GM08714 (cell line): ENCODE results near the gene LST1.
"Not testable (repeated sequence)": the region's sequence is repeated elsewhere in the genome, so short reads cannot be mapped to it uniquely, and the experiment has no call there.

Experiments used
- H3K4me3 ChIP-seq: fragments of 200-500 bp; sonication (Bioruptor generic); 2 replicates; pipeline ENCODE4 v1.5.1; 2014; ENCODE audit warnings: mild to moderate bottlenecking, low read length, inconsistent platforms
- ZNF274 ChIP-seq: IDR thresholded peaks from 2 replicates; pipeline ENCODE4 v1.6.1; 2012; ENCODE audit warnings: mild to moderate bottlenecking, low read depth, low read length

LST1 gene

GRCh38 chr6:31586008-31586407 is at the start of gene LST1:
LST1 (plus strand) TSS chr6:31586277; CDS start chr6:31587300, 1,023 bp downstream.
- no peak for TF ChIP-seq ZNF274
- H3K4me3 ChIP-seq, result peak within 1 kb of the TSS; percentile 21; the same call in 1 of the 2 replicates

DNA sequence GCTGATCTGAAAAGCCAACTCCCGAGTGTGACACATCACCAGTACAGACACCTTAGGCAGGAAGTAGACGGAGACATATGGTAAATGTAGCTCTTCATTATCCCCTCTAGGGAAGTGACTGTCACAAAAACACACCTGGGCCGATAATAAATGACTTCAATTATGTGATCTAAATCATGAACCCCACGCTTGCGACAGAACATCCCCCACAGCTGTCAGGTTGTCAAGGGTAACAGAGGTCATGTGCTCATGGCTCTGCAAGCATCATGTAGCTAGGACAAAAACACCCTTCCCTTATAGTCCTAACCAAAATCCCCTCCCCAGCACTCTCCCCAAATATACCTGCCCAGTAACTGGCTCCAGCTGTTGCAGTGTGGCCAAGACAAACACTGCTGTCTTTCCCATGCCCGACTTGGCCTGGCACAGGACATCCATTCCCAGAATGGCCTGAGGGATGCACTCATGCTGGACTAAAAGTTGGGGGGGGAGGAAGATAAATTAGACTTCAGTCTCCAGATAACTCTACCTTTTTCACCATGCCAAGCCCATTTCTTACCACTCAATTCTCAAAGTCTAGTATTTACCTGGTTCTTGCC is 47.2 kb upstream of the LST1 start:
- no peak for TF ChIP-seq ZNF274
- peak overlapping the region; percentile 91 for H3K4me3 ChIP-seq

DNA sequence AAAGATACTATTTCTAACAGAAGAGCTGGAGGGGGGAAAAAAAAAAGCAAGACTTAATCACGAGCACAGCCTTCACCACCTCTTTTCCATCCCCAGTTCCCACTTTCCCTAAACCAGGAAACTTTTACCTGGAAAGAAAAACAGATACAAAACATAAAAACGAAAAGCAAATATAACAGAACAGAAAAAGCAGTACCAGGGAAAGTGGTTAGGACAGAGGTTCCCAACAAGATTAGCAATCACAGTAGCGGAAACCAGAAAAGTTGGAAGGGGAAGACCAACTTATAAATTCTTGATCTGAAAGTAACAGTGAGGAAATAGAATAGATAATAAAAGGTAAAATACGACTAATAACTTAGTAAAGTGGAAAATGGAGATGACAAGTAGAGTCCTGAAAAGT is 45.4 kb upstream of the LST1 start:
- no peak for TF ChIP-seq ZNF274
- H3K4me3 ChIP-seq, result peak overlapping the region; percentile 91

- TF ChIP-seq ZNF274, result no peak
- peak overlapping the region; percentile 91 for H3K4me3 ChIP-seq
Observed at GRCh38 chr6:31541059-31541657, 44.9 kb upstream of the LST1 start.

DNA sequence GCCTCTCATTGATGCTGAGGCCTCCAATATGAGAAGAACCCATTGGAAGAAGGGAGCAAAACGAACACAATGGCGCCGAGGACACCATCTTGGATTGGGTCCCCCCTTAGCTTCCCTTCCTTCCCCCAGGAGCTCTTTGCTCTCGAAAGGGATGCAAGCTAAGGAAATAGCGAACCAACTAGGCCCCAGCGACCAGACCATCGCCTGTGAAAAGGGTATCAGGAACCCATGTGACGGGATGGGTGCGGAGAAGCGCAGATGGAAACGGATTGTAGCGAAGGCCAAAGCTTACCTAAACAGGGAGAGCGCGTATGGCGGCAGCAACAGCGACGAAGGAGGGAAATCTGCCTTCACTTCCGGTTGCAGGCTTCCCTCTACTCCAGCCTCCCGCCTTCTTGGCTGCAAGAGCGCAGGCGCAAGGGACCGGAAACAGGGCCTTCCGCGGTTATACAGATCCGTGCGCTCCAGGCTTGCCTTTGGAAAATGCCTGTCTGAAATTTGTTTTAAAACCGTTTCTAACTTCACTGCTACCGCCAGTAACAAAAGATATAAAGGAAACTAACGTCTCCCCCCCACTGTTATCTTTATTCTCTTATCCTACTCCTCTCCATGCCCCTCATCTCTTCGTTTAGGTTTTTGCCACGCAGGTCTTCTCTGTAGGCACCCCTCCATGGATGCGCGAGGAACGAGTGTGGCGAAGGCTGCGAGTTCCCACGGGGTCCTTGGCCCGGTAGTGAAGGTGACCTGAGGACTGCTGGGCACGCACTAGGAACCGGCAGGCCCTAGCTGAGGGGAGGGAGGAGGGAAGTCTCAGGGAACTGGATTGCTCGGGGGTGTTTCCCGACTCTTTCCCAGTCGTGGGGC is 44.2 kb upstream of the LST1 start, which contains the start of gene DDX39B:
TSS of gene DDX39B (minus strand) at position 346 of the 864 bp plus-strand sequence. CDS start 1,471 bp downstream, outside the sequence.
- peak within 1 kb of the TSS; percentile 91 for H3K4me3 ChIP-seq
- no peak for TF ChIP-seq ZNF274

- no peak overlapping the region for H3K4me3 ChIP-seq
- no peak for TF ChIP-seq ZNF274
Observed at GRCh38 chr6:31543639-31544038, 42.4 kb upstream of the LST1 start.

GRCh38 chr6:31544676-31545075 is 41.4 kb upstream of the LST1 start:
- H3K4me3 ChIP-seq, result no peak overlapping the region
- no peak for TF ChIP-seq ZNF274

GRCh38 chr6:31545291-31545690 is 40.8 kb upstream of the LST1 start:
- no peak overlapping the region for H3K4me3 ChIP-seq
- no peak for TF ChIP-seq ZNF274

DNA sequence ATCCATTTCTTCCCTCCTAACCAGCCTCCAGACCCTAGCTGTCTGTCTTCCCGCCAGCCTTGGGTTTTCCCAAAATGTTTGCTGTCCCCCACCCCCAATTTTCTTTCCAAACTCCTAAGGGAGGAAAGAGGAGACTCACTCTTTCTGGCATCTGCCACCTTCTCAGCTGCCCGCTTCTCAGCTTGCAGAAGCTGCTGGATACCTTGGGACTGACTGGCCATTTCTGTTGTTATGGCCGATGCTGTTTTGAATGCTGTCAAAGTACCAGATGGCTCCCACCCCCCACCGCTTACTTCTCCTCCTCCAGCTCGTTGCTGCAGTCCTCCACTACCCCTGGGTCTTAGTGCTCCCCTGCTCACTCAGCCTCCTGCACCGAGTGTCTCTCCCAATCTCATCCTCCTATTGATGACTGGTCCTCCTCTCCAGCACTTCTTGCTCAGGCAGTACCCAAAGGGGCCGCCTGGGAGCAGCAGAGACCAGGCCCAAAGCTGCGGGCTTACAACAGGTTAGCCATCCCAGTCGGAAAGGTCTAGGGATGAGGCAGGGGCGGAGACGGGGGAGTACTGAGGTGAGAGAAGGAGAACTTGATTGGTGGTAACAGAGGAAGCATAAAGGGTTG is 39.6 kb upstream of the LST1 start, which contains the start of gene ATP6V1G2:
TSS of gene ATP6V1G2 (minus strand) at position 270 of the 619 bp plus-strand sequence. CDS start at position 221, 49 bp downstream.
- no peak for TF ChIP-seq ZNF274
- peak within 1 kb of the TSS; percentile 64 for H3K4me3 ChIP-seq

GRCh38 chr6:31546958-31547726 is 38.9 kb upstream of the LST1 start, which contains the start of gene NFKBIL1:
NFKBIL1 (plus strand) TSS chr6:31547608; CDS start chr6:31547695, 87 bp downstream.
- H3K4me3 ChIP-seq, result peak within 1 kb of the TSS; percentile 64
- no peak for TF ChIP-seq ZNF274

GRCh38 chr6:31547727-31548543 is 38.1 kb upstream of the LST1 start:
- H3K4me3 ChIP-seq, result peak overlapping the region; percentile 61
- TF ChIP-seq ZNF274, result no peak

DNA sequence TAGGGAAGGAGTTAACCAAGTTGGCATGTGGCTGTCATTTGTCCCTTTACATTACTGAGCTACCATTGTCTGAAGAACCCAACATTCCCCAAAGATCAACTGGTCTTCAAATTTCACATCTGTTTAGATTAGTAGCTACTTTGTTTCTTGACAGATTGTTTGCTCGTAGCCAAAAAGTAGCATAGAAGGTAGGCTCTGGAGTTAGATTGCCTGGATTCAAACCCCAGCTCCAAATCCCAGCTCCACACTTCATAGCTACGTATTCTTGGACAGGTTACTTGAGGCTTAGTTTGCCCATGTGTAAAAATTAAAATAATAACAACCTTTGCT is 37.6 kb upstream of the LST1 start:
- H3K4me3 ChIP-seq, result no peak overlapping the region; the same call in 1 of the 2 replicates
- no peak for TF ChIP-seq ZNF274

DNA sequence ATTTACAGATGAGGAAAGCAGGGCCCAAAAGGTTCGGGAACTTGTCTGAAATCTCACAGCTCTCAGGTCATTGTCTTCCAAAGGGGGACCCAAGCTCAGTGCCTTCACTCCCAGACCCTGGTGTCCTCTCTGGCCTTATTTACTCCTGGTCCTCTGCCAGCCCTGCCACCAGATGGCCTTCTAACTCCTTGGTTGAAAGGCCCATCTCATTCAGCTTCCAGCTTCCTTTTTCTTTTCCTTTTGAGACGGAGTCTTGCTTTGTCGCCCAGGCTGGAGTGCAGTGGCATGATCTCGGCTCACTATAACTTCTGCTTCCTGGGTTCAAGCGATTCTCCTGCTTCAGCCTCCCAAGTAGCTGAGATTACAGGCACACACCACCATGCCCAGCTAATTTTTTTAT is 34.7 kb upstream of the LST1 start:
- not testable (repeated sequence) for H3K4me3 ChIP-seq
